Tibial nerve (tissue), 4 donors: ENCODE measurements around the gene JARID2. TPM values are rescaled to one million over a fixed set of nuclear protein-coding genes. Genes with fewer than 3 reads are reported as not detected.

Experiments used
- DNase-seq, 2 donors: peaks; one replicate each; pipeline ENCODE4 v3.0.0-alpha.2; 2019; ENCODE audit warnings: low spot score in 2 of 2
- H3K27ac ChIP-seq, 4 donors: fragments of 200-600 bp; sonication (generic) in 3 of 4; one replicate each; pipeline ENCODE4 v1.5.1; 2017 to 2019; ENCODE audit warnings: mild to moderate bottlenecking in 1 of 4
- H3K27me3 ChIP-seq, 2 donors: fragments of 200-600 bp; sonication (generic) in 1 of 2; one replicate each; pipeline versions ENCODE4 v1.5.1 to v1.6.0; 2017 to 2019
- H3K36me3 ChIP-seq, 3 donors: fragments of 200-600 bp; sonication (generic); one replicate each; pipeline ENCODE4 v1.5.1; 2018 to 2019
- H3K4me1 ChIP-seq, 4 donors: fragments of 200-600 bp; sonication (generic) in 3 of 4; one replicate each; pipeline ENCODE4 v1.5.1; 2017 to 2019
- H3K4me3 ChIP-seq, 4 donors: fragments of 200-600 bp; sonication (generic) in 3 of 4; one replicate each; pipeline ENCODE4 v1.5.1; 2017 to 2019; ENCODE audit warnings: mild to moderate bottlenecking in 1 of 4, moderate library complexity in 1 of 4
- H3K9me3 ChIP-seq, 4 donors: fragments of 200-600 bp; sonication (generic) in 3 of 4; one replicate each; pipeline ENCODE4 v1.5.1; 2017 to 2019
- EP300 ChIP-seq, 2 donors: sonication (generic); formaldehyde crosslinking; IDR thresholded peaks; one replicate each; pipeline ENCODE4 v1.6.1; 2017; ENCODE audit warnings: antibody characterized with exemption in 2 of 2, mild to moderate bottlenecking in 1 of 2
- POLR2A ChIP-seq, 2 donors: fragments of 450-650 bp; IDR thresholded peaks; one replicate each; pipeline ENCODE4 v1.6.1; 2017; ENCODE audit warnings: antibody characterized with exemption in 2 of 2, mild to moderate bottlenecking in 2 of 2, moderate library complexity in 2 of 2
- WGBS, 2 donors: methylation state at CpG; one replicate each; pipeline ENCODE4 v1.1.5; 2018; 5-methylcytosine and 5-hydroxymethylcytosine counted together
- total RNA-seq, 4 donors: library from RNA; depleted of rRNA; stranded (reverse); fragments of >200 nt; gene quantifications; one replicate each; pipeline ENCODE4 v1.1.0, GENCODE V29; 2016
- TF ChIP-seq, protein P1 (sequence below), 5 experiments: fragments of 200-600 bp in 3 of 5; fragments of 450-650 bp in 2 of 5; sonication (generic) in 3 of 5; IDR thresholded peaks; one replicate each; pipeline ENCODE4 v1.5.1; 2016 to 2019; ENCODE audit warnings: antibody characterized with exemption in 5 of 5, mild to moderate bottlenecking in 3 of 5, moderate library complexity in 2 of 5

Gene JARID2
- total RNA-seq, 4 donors from 2014 or later: 9.0 to 26.1 (median 9.8) TPM

DNA sequence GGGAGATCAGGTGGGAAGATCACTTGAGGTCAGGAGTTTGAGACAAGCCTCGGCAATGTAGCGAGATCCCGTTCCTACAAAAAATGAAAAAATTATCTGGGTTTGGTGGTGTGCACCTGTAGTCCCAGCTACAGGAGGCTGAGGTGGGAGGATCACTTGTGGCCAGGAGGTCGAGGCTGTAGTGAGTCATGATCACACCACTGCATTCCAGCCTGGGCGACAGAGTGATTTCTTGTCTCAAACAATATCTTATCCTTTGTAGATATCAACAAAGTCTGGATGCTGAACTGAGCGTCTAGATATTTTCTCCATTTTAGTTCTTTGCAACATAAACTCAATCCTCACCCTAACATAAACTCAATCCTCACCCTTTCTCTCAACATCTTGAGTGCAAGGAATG lies 219.3 kb downstream of the JARID2 start:
- Histone ChIP-seq H3K9me3 (no peaks in the 10 kb centered on the region), H3K4me3 (no peak overlapping the region), H3K27me3 (no peaks in the 10 kb centered on the region), H3K27ac (no peak overlapping the region), H3K36me3 (peaks cover 0 to 17% (median 0%) of the 10 kb centered on the region in 3 donors), H3K4me1 (peaks cover 0 to 30% (median 12%) of the 10 kb centered on the region in 4 donors)
- 74 to 83% methylated on average over 6 of the region's 6 CpGs for WGBS, 2 donors
- no peak for TF ChIP-seq POLR2A (IDR thresholded peaks at IDR 0.05)
- no peak for DNase-seq

DNA sequence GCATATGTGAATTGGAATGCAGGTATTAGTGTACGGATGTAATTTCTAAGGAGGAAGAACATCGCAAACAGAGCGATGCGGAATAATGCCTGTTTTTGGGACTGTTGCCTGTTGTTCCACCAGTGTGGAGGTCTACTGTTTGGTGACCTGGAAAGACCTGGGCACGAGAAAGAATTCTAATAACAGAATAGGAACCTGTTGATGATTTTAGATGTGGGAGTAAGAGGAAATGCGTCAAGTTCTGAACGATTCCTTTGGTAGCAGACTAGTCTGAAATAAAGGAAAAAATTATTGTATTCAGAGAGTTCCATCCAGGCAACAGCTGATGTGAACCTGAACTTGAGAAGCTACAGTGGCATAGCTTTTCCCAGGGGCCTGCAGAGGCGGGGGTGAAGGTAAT lies 224.9 kb downstream of the JARID2 start:
- H3K4me1 ChIP-seq: peaks cover 0 to 9% (median 0%) of the 10 kb centered on the region in 4 donors
- DNase-seq: no peak
- H3K4me3 ChIP-seq: no peak overlapping the region
- H3K27me3 ChIP-seq: no peaks in the 10 kb centered on the region
- peaks cover 0 to 19% (median 0%) of the 10 kb centered on the region in 3 donors for H3K36me3 ChIP-seq
- TF ChIP-seq EP300 (IDR thresholded peaks at IDR 0.05): no peak
- H3K27ac ChIP-seq: no peak overlapping the region
- WGBS, 2 donors: 90 to 92% methylated on average over 8 of the region's 8 CpGs
- H3K9me3 ChIP-seq: no peaks in the 10 kb centered on the region

DNA sequence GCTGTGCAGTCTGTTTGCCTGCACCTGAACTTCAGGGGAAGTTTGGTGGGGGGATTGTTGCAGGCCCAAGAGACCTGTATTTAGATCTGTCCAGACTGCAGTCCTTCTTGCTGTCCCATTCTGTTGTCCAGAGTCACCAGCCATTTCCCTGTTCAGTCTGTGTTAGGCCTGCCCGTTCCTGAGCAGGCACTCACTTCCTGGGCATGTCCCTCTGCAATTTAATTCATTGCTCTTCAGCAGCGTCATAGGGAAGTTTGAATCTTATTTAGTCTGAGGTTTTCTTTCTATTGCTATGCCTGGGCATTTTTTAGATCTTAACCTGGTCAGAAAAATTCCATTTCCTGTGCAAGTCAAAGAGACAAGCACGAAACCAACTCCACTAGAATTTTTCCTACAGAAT lies 226.8 kb downstream of the JARID2 start:
- H3K27ac ChIP-seq: no peak overlapping the region

GRCh38 chr6:15473174-15473573 lies 227.3 kb downstream of the JARID2 start:
- H3K4me3 ChIP-seq: no peak overlapping the region
- WGBS, 2 donors: 69 to 82% methylated on average over 7 of the region's 7 CpGs
- H3K36me3 ChIP-seq: peaks cover 0 to 19% (median 0%) of the 10 kb centered on the region in 3 donors
- H3K27me3 ChIP-seq: no peaks in the 10 kb centered on the region
- no peak overlapping the region for H3K27ac ChIP-seq
- no peak for TF ChIP-seq EP300 (IDR thresholded peaks at IDR 0.05)
- TF ChIP-seq, protein P1, sequence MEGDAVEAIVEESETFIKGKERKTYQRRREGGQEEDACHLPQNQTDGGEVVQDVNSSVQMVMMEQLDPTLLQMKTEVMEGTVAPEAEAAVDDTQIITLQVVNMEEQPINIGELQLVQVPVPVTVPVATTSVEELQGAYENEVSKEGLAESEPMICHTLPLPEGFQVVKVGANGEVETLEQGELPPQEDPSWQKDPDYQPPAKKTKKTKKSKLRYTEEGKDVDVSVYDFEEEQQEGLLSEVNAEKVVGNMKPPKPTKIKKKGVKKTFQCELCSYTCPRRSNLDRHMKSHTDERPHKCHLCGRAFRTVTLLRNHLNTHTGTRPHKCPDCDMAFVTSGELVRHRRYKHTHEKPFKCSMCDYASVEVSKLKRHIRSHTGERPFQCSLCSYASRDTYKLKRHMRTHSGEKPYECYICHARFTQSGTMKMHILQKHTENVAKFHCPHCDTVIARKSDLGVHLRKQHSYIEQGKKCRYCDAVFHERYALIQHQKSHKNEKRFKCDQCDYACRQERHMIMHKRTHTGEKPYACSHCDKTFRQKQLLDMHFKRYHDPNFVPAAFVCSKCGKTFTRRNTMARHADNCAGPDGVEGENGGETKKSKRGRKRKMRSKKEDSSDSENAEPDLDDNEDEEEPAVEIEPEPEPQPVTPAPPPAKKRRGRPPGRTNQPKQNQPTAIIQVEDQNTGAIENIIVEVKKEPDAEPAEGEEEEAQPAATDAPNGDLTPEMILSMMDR (IDR thresholded peaks at IDR 0.05): no peak
- TF ChIP-seq POLR2A (IDR thresholded peaks at IDR 0.05): no peak
- peaks cover 0 to 31% (median 4%) of the 10 kb centered on the region in 4 donors for H3K4me1 ChIP-seq
- DNase-seq: no peak
- no peaks in the 10 kb centered on the region for H3K9me3 ChIP-seq

More for the DNA sequence above, 226.8 kb downstream of the JARID2 start:
- Histone ChIP-seq H3K4me1 (peaks cover 0 to 28% (median 4%) of the 10 kb centered on the region in 4 donors), H3K4me3 (no peak overlapping the region), H3K36me3 (peaks cover 0 to 19% (median 0%) of the 10 kb centered on the region in 3 donors), H3K9me3 (no peaks in the 10 kb centered on the region), H3K27me3 (no peaks in the 10 kb centered on the region)
- DNase-seq: no peak
- TF ChIP-seq EP300 (IDR thresholded peaks at IDR 0.05): no peak
- TF ChIP-seq POLR2A (IDR thresholded peaks at IDR 0.05): no peak
- TF ChIP-seq, protein P1 (IDR thresholded peaks at IDR 0.05): no peak
- 83 to 87% methylated on average over 3 of the region's 3 CpGs for WGBS, 2 donors

DNA sequence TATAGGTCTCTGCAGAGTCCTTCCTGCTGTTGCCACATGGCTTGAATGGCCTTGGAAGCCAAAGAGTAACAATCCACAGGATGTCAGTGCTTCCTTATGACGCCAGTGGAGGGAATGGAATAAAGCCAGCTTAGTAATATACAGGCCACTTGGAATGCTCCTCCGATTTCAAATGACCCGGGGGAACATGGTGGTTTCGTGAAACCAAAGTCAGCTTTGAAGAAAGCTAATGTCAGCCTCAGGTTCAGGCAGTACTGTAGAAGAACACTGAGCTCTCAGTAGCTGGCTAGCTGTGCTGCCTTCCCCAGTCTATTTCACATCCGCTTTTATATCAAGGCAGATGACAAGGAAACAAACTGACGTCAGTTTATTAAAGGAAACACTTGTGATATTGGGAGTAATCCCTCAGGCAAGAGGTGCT lies 227.9 kb downstream of the JARID2 start:
- no peak for DNase-seq
- H3K27ac ChIP-seq: peak overlapping the region in 2 of 4 donors; percentile 8 to 17

GRCh38 chr6:15474196-15474595 lies 228.3 kb downstream of the JARID2 start:
- Histone ChIP-seq H3K36me3 (peaks cover 0 to 12% (median 0%) of the 10 kb centered on the region in 3 donors), H3K9me3 (no peaks in the 10 kb centered on the region), H3K27ac (peak overlapping the region in 2 of 4 donors; percentile 8 to 17), H3K4me1 (peaks cover 0 to 31% (median 4%) of the 10 kb centered on the region in 4 donors), H3K4me3 (no peak overlapping the region), H3K27me3 (no peaks in the 10 kb centered on the region)
- TF ChIP-seq, protein P1 (IDR thresholded peaks at IDR 0.05): no peak
- TF ChIP-seq POLR2A (IDR thresholded peaks at IDR 0.05) (no peak), EP300 (IDR thresholded peaks at IDR 0.05) (no peak)
- DNase-seq: no peak
- 45 to 73% methylated on average over 2 of the region's 2 CpGs for WGBS, 2 donors

More for the DNA sequence above, 227.9 kb downstream of the JARID2 start:
- H3K27me3 ChIP-seq: no peaks in the 10 kb centered on the region
- peaks cover 0 to 31% (median 4%) of the 10 kb centered on the region in 4 donors for H3K4me1 ChIP-seq
- 45 to 46% methylated on average over 6 of the region's 6 CpGs for WGBS, 2 donors
- peaks cover 0 to 15% (median 0%) of the 10 kb centered on the region in 3 donors for H3K36me3 ChIP-seq
- H3K9me3 ChIP-seq: no peaks in the 10 kb centered on the region
- H3K4me3 ChIP-seq: no peak overlapping the region
- TF ChIP-seq POLR2A (IDR thresholded peaks at IDR 0.05) (no peak), EP300 (IDR thresholded peaks at IDR 0.05) (peak in 1 of 2 donors; percentile 41)
- TF ChIP-seq, protein P1 (IDR thresholded peaks at IDR 0.05): no peak
